Left kidney (tissue), 2 donors: ENCODE data around the gene EYS. TPM values are rescaled to one million over a fixed set of nuclear protein-coding genes. Genes with fewer than 3 reads are reported as not detected.
"Not testable (repeated sequence)": the region's sequence is repeated elsewhere in the genome, so short reads cannot be mapped to it uniquely, and the experiment has no call there.

Source experiments
- DNase-seq: peaks from one replicate; pipeline ENCODE4 v3.0.0-alpha.2; 2013
- polyA plus RNA-seq: library from polyadenylated mRNA; unstranded; fragments of 120-200 nt; gene quantifications from one replicate; pipeline ENCODE4 v1.2.1, GENCODE V29; 2013; ENCODE audit not compliant: insufficient read length

The EYS gene
- polyA plus RNA-seq, 1 donor, result 0.96 TPM

- DNase-seq, result no peak
These were observed 1247.5 kb downstream of the EYS start for GRCh38 chr6:64459411-64459944.

GRCh38 chr6:64448101-64448500 lies 1258.9 kb downstream of the EYS start:
- DNase-seq, result not testable (repeated sequence)

GRCh38 chr6:64445038-64445437 lies 1262.0 kb downstream of the EYS start:
- DNase-seq, result no peak

- DNase-seq, result no peak
These were observed 1267.8 kb downstream of the EYS start for GRCh38 chr6:64439274-64439673.

- no peak for DNase-seq
These were observed 1269.0 kb downstream of the EYS start for GRCh38 chr6:64437996-64438395.

GRCh38 chr6:64429926-64430325 lies 1277.1 kb downstream of the EYS start:
- no peak for DNase-seq

- DNase-seq, result no peak
These were observed 1278.8 kb downstream of the EYS start for GRCh38 chr6:64428186-64428585.

GRCh38 chr6:64415926-64416325 lies 1291.1 kb downstream of the EYS start:
- DNase-seq, result no peak

GRCh38 chr6:64411226-64411625 lies 1295.8 kb downstream of the EYS start:
- no peak for DNase-seq

GRCh38 chr6:64409948-64410347 lies 1297.1 kb downstream of the EYS start:
- DNase-seq, result no peak

- no peak for DNase-seq
These were observed 1302.6 kb downstream of the EYS start for GRCh38 chr6:64404396-64404795.

- DNase-seq, result no peak
These were observed 1323.7 kb downstream of the EYS start for GRCh38 chr6:64383277-64383676.

- DNase-seq, result no peak
These were observed 1330.6 kb downstream of the EYS start for GRCh38 chr6:64376394-64376793.

GRCh38 chr6:64357430-64357829 lies 1349.6 kb downstream of the EYS start:
- DNase-seq, result no peak

- no peak for DNase-seq
These were observed 1359.6 kb downstream of the EYS start for GRCh38 chr6:64347411-64347810.

- DNase-seq, result no peak
These were observed 1371.8 kb downstream of the EYS start for GRCh38 chr6:64335195-64335594.

- no peak for DNase-seq
These were observed 1372.4 kb downstream of the EYS start for GRCh38 chr6:64334636-64335035.

GRCh38 chr6:64330694-64331307 lies 1376.2 kb downstream of the EYS start:
- peak; percentile 59 for DNase-seq

GRCh38 chr6:64326939-64327338 lies 1380.1 kb downstream of the EYS start:
- DNase-seq, result no peak

- DNase-seq, result no peak
These were observed 1381.9 kb downstream of the EYS start for GRCh38 chr6:64325093-64325492.

- no peak for DNase-seq
These were observed 1396.8 kb downstream of the EYS start for GRCh38 chr6:64310214-64310613.

GRCh38 chr6:64301307-64302236 lies 1405.5 kb downstream of the EYS start:
- no peak for DNase-seq

GRCh38 chr6:64299176-64299575 lies 1407.8 kb downstream of the EYS start:
- DNase-seq, result no peak
